ENCODE results near the gene CHAF1A.

GRCh38 chr19:4385291-4386040 lies 17.0 kb upstream of the CHAF1A start:
- TF ChIP-seq POLR2AphosphoS5 (IDR thresholded peaks at IDR 0.05; ENCODE audit: low read depth, low read length) = no peak
- no peak for TF ChIP-seq SIN3A (IDR thresholded peaks at IDR 0.05; ENCODE audit: borderline replicate concordance, insufficient read depth, low read length)

All from PFSK-1 (cell line).